ENCODE measurements around the gene CX3CL1. TPM values are rescaled to one million over a fixed set of nuclear protein-coding genes. Genes with fewer than 3 reads are reported as not detected.

Gene CX3CL1
- total RNA-seq, 1 experiment from 2014 or later: not detected

DNA sequence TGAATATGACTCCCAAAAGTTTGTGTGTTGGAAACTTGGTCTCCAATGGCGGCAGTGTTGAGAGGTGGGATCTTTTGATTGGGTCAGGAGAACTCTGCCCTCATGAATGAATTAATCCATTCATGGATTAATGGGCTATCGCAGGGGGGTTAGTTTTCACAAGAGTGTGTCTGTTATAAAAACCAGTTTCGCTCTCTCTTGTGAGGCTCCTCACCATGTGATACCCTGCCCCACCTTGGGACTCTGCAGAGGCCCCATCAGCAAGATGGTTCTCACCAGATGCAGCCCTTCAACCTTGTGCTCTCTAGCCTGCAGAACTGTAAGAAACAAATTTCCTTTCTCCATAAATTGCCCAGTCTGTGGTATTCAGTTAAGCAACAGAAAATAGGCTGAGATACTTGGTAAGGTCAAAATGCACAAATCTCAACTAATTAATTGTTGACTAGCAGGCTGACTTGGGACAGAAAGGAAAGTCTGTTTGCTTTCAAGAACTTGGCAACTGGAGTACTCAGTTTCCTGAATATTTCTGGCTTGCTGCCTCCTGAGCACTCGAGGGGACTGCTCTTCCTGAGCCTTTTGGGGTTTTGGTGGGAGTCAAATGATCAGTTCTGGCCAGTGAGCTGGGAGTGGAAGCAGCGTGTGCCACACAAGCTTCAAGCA is 18.5 kb downstream of the CX3CL1 start:
- Histone ChIP-seq H3K9ac (ENCODE audit: low read length) (no peak overlapping the region), H3K27ac (ENCODE audit: low read length) (no peak overlapping the region), H3K9me3 (ENCODE audit: low read length) (no peaks in the 10 kb centered on the region), H3K36me3 (ENCODE audit: low read depth, low read length) (no peaks in the 10 kb centered on the region), H3K27me3 (ENCODE audit: low read length) (no peaks in the 10 kb centered on the region), H4K20me1 (ENCODE audit: low read length) (no peaks in the 10 kb centered on the region), H2AFZ (ENCODE audit: low read length) (no peak overlapping the region), H3K4me2 (ENCODE audit: low read length) (no peak overlapping the region), H3K9me2 (replicated peaks; ENCODE audit: low read length) (no peaks in the 10 kb centered on the region), H3K4me1 (ENCODE audit: insufficient read depth, low read length) (no peaks in the 10 kb centered on the region), H3F3A (ENCODE audit: low read length, unreplicated experiment) (no peaks in the 10 kb centered on the region), H3K4me3 (ENCODE audit: low read length) (no peak overlapping the region), H3K79me2 (ENCODE audit: low read length) (no peaks in the 10 kb centered on the region)
- ATAC-seq (no peak), DNase-seq (no peak)
- TF ChIP-seq EZH2phosphoT487 (IDR thresholded peaks at IDR 0.05; ENCODE audit: borderline replicate concordance, low read length): no peak
- no peak for TF ChIP-seq EZH2 (IDR thresholded peaks at IDR 0.05; ENCODE audit: low read length, unreplicated experiment)
- ChIA-PET CTCF (no interaction called here), POLR2A (ENCODE audit: unreplicated experiment) (no interaction called here)
- BruUV-seq (replicated peaks): no TSS peak
- intact Hi-C loops (cut with micrococcal nuclease): no loop called here

DNA sequence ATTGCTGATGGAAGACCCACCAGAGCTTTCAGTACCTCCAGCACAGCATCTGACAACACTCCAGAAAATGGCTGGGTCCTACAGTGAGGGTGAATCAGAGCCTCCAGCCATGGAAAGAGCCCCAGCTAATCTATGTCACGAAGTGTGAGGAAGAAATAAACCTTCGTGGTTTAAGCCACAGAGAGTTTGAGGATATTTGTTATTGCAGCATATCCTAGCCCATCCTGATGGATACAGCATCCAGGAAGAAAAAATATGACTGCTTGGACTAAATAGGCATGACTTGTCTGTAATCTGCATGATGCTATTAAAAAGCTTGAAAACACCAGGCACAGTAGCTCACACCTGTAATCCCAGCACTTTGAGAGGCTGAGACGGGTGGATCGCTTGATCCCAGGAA is 19.0 kb downstream of the CX3CL1 start:
- no peak overlapping the region for H2AFZ ChIP-seq (ENCODE audit: low read length)
- TF ChIP-seq, protein P1, sequence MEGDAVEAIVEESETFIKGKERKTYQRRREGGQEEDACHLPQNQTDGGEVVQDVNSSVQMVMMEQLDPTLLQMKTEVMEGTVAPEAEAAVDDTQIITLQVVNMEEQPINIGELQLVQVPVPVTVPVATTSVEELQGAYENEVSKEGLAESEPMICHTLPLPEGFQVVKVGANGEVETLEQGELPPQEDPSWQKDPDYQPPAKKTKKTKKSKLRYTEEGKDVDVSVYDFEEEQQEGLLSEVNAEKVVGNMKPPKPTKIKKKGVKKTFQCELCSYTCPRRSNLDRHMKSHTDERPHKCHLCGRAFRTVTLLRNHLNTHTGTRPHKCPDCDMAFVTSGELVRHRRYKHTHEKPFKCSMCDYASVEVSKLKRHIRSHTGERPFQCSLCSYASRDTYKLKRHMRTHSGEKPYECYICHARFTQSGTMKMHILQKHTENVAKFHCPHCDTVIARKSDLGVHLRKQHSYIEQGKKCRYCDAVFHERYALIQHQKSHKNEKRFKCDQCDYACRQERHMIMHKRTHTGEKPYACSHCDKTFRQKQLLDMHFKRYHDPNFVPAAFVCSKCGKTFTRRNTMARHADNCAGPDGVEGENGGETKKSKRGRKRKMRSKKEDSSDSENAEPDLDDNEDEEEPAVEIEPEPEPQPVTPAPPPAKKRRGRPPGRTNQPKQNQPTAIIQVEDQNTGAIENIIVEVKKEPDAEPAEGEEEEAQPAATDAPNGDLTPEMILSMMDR (conservative IDR thresholded peaks at IDR 0.05; ENCODE audit: low read depth, low read length): no peak
- TF ChIP-seq EZH2 (IDR thresholded peaks at IDR 0.05; ENCODE audit: low read length, unreplicated experiment) (no peak), EZH2phosphoT487 (IDR thresholded peaks at IDR 0.05; ENCODE audit: borderline replicate concordance, low read length) (no peak)
- DNase-seq (no peak), ATAC-seq (no peak)
- intact Hi-C loops (cut with micrococcal nuclease): no loop called here
- no peaks in the 10 kb centered on the region for H3K4me1 ChIP-seq (ENCODE audit: insufficient read depth, low read length)
- no peak overlapping the region for H3K27ac ChIP-seq (ENCODE audit: low read length)
- no peaks in the 10 kb centered on the region for H3F3A ChIP-seq (ENCODE audit: low read length, unreplicated experiment)
- POLR2A ChIA-PET (ENCODE audit: unreplicated experiment): no interaction called here
- H3K9ac ChIP-seq (ENCODE audit: low read length): no peak overlapping the region
- H3K9me3 ChIP-seq (ENCODE audit: low read length): no peaks in the 10 kb centered on the region
- H3K4me2 ChIP-seq (ENCODE audit: low read length): no peak overlapping the region
- no peaks in the 10 kb centered on the region for H4K20me1 ChIP-seq (ENCODE audit: low read length)
- no peaks in the 10 kb centered on the region for H3K36me3 ChIP-seq (ENCODE audit: low read depth, low read length)
- no peak overlapping the region for H3K4me3 ChIP-seq (ENCODE audit: low read length)
- H3K27me3 ChIP-seq (ENCODE audit: low read length): no peaks in the 10 kb centered on the region
- CTCF ChIA-PET: no interaction called here
- H3K79me2 ChIP-seq (ENCODE audit: low read length): no peaks in the 10 kb centered on the region
- BruUV-seq (replicated peaks): no TSS peak
- H3K9me2 ChIP-seq (replicated peaks; ENCODE audit: low read length): no peaks in the 10 kb centered on the region

DNA sequence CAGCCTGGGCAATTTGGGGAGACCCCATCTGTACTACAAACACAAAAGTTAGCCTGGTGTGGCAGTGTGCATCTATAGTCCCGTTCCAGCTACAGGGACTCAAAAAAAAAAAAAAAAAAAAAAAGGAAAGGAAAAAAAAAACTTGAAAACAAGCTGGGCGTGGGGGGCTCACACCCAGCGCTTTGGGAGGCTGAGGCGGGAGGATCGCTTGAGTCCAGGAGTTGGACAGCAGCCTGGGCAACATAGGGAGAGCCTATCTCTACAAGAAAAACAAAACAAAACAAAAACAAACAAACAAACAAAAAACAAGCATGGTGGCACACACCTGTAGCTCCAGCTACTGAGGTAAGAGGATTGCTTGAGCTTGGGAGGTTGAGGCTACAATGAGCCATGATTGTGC is 19.4 kb downstream of the CX3CL1 start:
- Histone ChIP-seq H3K4me1 (ENCODE audit: insufficient read depth, low read length) (no peaks in the 10 kb centered on the region), H3F3A (ENCODE audit: low read length, unreplicated experiment) (no peaks in the 10 kb centered on the region), H3K27me3 (ENCODE audit: low read length) (no peaks in the 10 kb centered on the region), H4K20me1 (ENCODE audit: low read length) (no peaks in the 10 kb centered on the region), H3K36me3 (ENCODE audit: low read depth, low read length) (no peaks in the 10 kb centered on the region), H3K9me2 (replicated peaks; ENCODE audit: low read length) (no peaks in the 10 kb centered on the region), H3K9ac (ENCODE audit: low read length) (no peak overlapping the region), H3K9me3 (ENCODE audit: low read length) (no peaks in the 10 kb centered on the region), H2AFZ (ENCODE audit: low read length) (no peak overlapping the region), H3K79me2 (ENCODE audit: low read length) (no peaks in the 10 kb centered on the region), H3K4me3 (ENCODE audit: low read length) (no peak overlapping the region), H3K4me2 (ENCODE audit: low read length) (no peak overlapping the region), H3K27ac (ENCODE audit: low read length) (no peak overlapping the region)
- BruUV-seq (replicated peaks): no TSS peak
- ATAC-seq (no peak), DNase-seq (no peak)
- no peak for TF ChIP-seq EZH2phosphoT487 (IDR thresholded peaks at IDR 0.05; ENCODE audit: borderline replicate concordance, low read length)
- no peak for TF ChIP-seq EZH2 (IDR thresholded peaks at IDR 0.05; ENCODE audit: low read length, unreplicated experiment)
- TF ChIP-seq, protein P1 (conservative IDR thresholded peaks at IDR 0.05; ENCODE audit: low read depth, low read length): no peak
- intact Hi-C loops (cut with micrococcal nuclease): no loop called here
- ChIA-PET POLR2A (ENCODE audit: unreplicated experiment) (interaction anchor here (0.6 kb wide), 1 partner anchor 189 kb away, joined by 10 read pairs; no protein-coding TSS in a partner anchor), CTCF (no interaction called here)
